Measurements from ENCODE around the gene ZBTB40. TPM values are rescaled to one million over a fixed set of nuclear protein-coding genes. Genes with fewer than 3 reads are reported as not detected.

The ZBTB40 gene
- total RNA-seq, 4 donors from 2014 or later, result 12.0 to 17.3 (median 12.5) TPM

DNA sequence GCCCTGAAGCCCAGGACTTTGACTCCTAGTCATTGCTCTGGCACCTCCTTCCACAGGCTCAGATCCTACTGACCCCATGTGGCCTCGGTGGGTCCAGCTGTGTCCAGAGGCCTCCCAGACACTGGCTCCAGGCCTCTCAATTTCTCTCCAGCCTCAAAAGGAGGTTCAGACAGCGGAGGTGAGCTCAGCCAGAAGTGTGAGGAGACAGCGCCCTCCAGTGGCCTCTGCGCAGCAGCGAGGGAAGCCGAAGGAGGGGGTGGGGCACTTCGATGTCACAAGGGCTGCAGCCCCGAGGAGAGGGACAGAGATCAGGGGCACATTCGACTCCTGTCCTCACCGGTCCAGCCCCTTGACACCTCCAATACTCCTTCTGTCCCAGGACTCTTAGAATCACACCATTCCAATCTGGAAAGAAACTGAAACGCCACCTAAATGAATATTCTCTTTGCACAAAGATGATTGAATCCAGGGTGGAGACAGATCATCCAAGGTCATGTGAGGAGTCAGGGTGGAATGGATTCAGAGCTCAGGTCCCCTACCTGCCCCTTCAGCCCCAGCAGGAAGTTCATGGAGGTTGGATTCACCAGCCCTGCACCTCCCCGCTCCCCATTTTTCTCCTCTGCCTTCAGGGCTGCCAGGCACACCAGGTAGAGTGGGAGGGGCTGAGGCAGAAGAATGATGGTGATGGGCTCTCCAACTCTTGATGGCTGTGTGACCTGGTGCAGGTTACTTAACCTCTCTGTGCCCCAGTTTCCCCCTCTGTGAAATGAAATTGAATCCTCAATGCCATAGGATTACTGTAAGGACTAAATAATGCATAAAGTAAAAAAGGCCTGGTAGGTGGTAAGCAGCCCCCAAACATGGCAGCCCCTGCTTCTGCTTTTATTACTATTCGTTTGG, 34.8 kb upstream of the ZBTB40 start:
- H3K27ac ChIP-seq, result no peak overlapping the region
- intact Hi-C loops (cut with DNase I; ENCODE audit: low total_unique reads), result loop anchor here (2.0 to 10.0 kb wide), 2 partner anchors 274 to 312 kb away; partner anchors contain the start of gene WNT4
- ATAC-seq, result peak in 1 of 2 donors; percentile 60
- H3K36me3 ChIP-seq, result no peaks in the 10 kb centered on the region
- H3K4me3 ChIP-seq, result no peak overlapping the region
- TF ChIP-seq POLR2A (IDR thresholded peaks at IDR 0.05), result no peak
- TF ChIP-seq, protein P1, sequence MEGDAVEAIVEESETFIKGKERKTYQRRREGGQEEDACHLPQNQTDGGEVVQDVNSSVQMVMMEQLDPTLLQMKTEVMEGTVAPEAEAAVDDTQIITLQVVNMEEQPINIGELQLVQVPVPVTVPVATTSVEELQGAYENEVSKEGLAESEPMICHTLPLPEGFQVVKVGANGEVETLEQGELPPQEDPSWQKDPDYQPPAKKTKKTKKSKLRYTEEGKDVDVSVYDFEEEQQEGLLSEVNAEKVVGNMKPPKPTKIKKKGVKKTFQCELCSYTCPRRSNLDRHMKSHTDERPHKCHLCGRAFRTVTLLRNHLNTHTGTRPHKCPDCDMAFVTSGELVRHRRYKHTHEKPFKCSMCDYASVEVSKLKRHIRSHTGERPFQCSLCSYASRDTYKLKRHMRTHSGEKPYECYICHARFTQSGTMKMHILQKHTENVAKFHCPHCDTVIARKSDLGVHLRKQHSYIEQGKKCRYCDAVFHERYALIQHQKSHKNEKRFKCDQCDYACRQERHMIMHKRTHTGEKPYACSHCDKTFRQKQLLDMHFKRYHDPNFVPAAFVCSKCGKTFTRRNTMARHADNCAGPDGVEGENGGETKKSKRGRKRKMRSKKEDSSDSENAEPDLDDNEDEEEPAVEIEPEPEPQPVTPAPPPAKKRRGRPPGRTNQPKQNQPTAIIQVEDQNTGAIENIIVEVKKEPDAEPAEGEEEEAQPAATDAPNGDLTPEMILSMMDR (IDR thresholded peaks at IDR 0.05 in 4 of 5, conservative IDR thresholded peaks at IDR 0.05 in 1 of 5), result peak; percentile 65 to 82 (median 77)
- H3K27me3 ChIP-seq, result no peaks in the 10 kb centered on the region
- DNase-seq, result peak; percentile 38 to 45
- peaks cover 13 to 19% of the 10 kb centered on the region in 2 donors for H3K4me1 ChIP-seq
- in situ Hi-C loops (cut with MboI; ENCODE audit: low sequenced_read_pairs in 4 of 4), result loop anchor here (5.0 to 25.0 kb wide), 3 partner anchors 225 to 305 kb away; partner anchors contain the start of gene C1QC (in 3 of the 4)
- no peaks in the 10 kb centered on the region for H3K9me3 ChIP-seq

DNA sequence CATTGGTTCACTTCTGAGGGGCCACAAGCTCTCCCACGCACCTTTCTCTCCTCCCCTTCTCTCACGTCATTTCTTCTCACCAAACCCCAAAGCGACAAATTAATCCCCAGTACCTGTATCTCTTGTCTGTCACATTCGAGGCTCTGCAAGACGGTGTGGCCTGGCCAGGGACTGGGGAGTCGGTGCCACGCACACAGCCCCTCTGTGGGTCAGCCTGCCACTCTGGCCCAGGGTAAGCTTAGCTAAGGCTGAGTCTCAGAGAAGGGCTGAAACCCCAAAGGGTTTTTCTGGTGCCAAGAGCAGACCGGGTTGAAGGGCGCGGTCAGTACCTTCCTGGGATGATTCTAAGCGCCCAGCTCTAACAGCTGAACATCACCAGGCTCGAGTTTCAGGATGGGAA, 34.2 kb upstream of the ZBTB40 start:
- peaks cover 13 to 19% of the 10 kb centered on the region in 2 donors for H3K4me1 ChIP-seq
- no peaks in the 10 kb centered on the region for H3K9me3 ChIP-seq
- TF ChIP-seq, protein P1 (IDR thresholded peaks at IDR 0.05 in 4 of 5, conservative IDR thresholded peaks at IDR 0.05 in 1 of 5), result no peak
- TF ChIP-seq POLR2A (IDR thresholded peaks at IDR 0.05), result no peak
- in situ Hi-C loops (cut with MboI; ENCODE audit: low sequenced_read_pairs in 4 of 4), result loop anchor here (5.0 to 25.0 kb wide), 3 partner anchors 225 to 305 kb away; partner anchors contain the start of gene C1QC (in 3 of the 4)
- H3K27me3 ChIP-seq, result no peaks in the 10 kb centered on the region
- intact Hi-C loops (cut with DNase I; ENCODE audit: low total_unique reads), result loop anchor here (2.0 to 10.0 kb wide), 2 partner anchors 275 to 313 kb away; partner anchors contain the start of gene WNT4
- H3K27ac ChIP-seq, result no peak overlapping the region
- no peak overlapping the region for H3K4me3 ChIP-seq
- DNase-seq (no peak), ATAC-seq (no peak)
- no peaks in the 10 kb centered on the region for H3K36me3 ChIP-seq

DNA sequence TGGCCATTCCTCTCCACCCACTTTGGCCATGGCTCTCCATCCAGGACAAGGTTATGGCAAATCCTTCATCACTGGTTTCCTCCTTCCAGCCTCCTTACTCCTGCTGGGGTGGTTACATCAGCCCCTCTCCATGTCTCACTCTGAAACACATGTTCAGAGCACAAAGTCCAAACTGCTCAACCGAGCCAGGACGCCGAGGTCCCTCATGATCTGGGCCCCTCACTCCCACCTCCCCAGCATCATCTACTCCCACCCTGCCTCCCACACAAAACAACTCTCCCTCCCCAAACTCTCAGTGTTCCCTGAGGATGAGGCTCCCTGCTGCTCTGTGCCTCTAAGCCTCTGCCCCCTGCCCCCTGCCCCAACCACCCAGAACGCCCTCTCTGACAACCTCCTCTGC, 33.3 kb upstream of the ZBTB40 start:
- Histone ChIP-seq H3K27me3 (no peaks in the 10 kb centered on the region), H3K36me3 (no peaks in the 10 kb centered on the region), H3K4me1 (peaks cover 13 to 19% of the 10 kb centered on the region in 2 donors), H3K9me3 (no peaks in the 10 kb centered on the region), H3K27ac (no peak overlapping the region), H3K4me3 (no peak overlapping the region)
- TF ChIP-seq POLR2A (IDR thresholded peaks at IDR 0.05), result no peak
- TF ChIP-seq, protein P1 (IDR thresholded peaks at IDR 0.05 in 4 of 5, conservative IDR thresholded peaks at IDR 0.05 in 1 of 5), result no peak
- DNase-seq (no peak), ATAC-seq (no peak)
- in situ Hi-C loops (cut with MboI; ENCODE audit: low sequenced_read_pairs in 4 of 4), result loop anchor here (5.0 to 25.0 kb wide), 3 partner anchors 224 to 306 kb away; partner anchors contain the start of gene C1QC (in 3 of the 4)
- intact Hi-C loops (cut with DNase I; ENCODE audit: low total_unique reads), result loop anchor here (10.0 kb wide), 1 partner anchor 314 kb away; no protein-coding TSS in a partner anchor

DNA sequence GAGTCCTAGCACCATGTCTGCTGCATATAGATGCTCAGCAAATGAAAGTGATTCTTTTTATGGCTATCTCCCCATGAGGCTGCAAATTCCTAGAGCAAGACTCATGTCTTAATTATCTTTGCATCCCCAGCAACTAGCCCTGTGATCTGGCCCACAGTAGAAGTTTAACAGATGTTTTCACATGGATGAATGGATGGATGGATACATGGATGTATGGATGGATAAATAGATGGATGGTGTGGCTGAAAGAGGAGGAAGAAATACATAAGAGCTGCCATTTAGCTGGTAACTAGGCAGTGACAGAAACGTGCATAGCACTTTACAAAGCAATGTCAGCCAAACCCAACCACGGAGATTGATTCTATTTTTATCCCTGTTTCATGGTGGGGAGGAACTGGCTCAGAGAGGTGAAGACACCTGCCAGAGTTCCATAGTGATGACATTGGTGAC, 32.7 kb upstream of the ZBTB40 start:
- H3K27me3 ChIP-seq, result no peaks in the 10 kb centered on the region
- DNase-seq (no peak), ATAC-seq (peak; percentile 45 to 46)
- TF ChIP-seq, protein P1 (IDR thresholded peaks at IDR 0.05 in 4 of 5, conservative IDR thresholded peaks at IDR 0.05 in 1 of 5), result no peak
- no peak for TF ChIP-seq POLR2A (IDR thresholded peaks at IDR 0.05)
- no peaks in the 10 kb centered on the region for H3K36me3 ChIP-seq
- no peaks in the 10 kb centered on the region for H3K9me3 ChIP-seq
- H3K4me3 ChIP-seq, result no peak overlapping the region
- peak overlapping the region in 1 of 4 donors; percentile 14 for H3K27ac ChIP-seq
- intact Hi-C loops (cut with DNase I; ENCODE audit: low total_unique reads) (loop anchor here (10.0 kb wide), 1 partner anchor 314 kb away; no protein-coding TSS in a partner anchor), in situ Hi-C loops (cut with MboI; ENCODE audit: low sequenced_read_pairs in 4 of 4) (loop anchor here (5.0 to 25.0 kb wide), 3 partner anchors 223 to 307 kb away; partner anchors contain the start of gene C1QC (in 3 of the 4))
- peaks cover 13 to 19% of the 10 kb centered on the region in 2 donors for H3K4me1 ChIP-seq

All from gastrocnemius medialis (tissue), 4 donors.